ENCODE measurements around the gene OR4C6.

DNA sequence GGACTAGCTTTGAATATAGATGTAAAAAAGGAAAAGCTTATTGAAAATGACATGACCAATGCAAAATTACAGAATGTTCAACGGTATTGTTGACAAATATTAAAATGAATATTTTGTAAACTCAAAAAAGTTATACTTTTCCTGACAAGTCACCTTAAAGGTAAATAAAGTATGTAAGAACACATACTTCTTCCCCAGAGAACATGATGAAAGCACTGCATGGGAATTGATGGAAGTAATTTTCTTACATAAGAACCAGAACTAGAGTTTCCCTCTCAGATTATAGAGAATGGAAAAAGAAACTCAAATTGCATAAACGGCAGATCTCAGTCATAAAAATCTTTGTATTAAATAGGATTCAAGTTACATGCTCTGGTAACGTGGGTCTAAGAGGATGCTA, 27.2 kb upstream of the OR4C6 start, which contains the start of gene OR4P4:
- TF ChIP-seq CTCF (IDR thresholded peaks at IDR 0.05) (no peak), POLR2AphosphoS5 (IDR thresholded peaks at IDR 0.05; ENCODE audit: insufficient read depth in 1 of 2, low read depth in 1 of 2) (no peak), POLR2A (IDR thresholded peaks at IDR 0.05) (no peak)

All from vagina (tissue), 2 donors.